Tibial nerve (tissue), 4 donors: ENCODE results near the gene SART3. TPM values are rescaled to one million over a fixed set of nuclear protein-coding genes. Genes with fewer than 3 reads are reported as not detected.

Experiments
- DNase-seq, 2 donors: peaks; one replicate each; pipeline ENCODE4 v3.0.0-alpha.2; 2019; ENCODE audit warnings: low spot score in 2 of 2
- H3K27ac ChIP-seq, 4 donors: fragments of 200-600 bp; sonication (generic) in 3 of 4; one replicate each; pipeline ENCODE4 v1.5.1; 2017 to 2019; ENCODE audit warnings: mild to moderate bottlenecking in 1 of 4
- H3K27me3 ChIP-seq, 2 donors: fragments of 200-600 bp; sonication (generic) in 1 of 2; one replicate each; pipeline versions ENCODE4 v1.5.1 to v1.6.0; 2017 to 2019
- H3K36me3 ChIP-seq, 3 donors: fragments of 200-600 bp; sonication (generic); one replicate each; pipeline ENCODE4 v1.5.1; 2018 to 2019
- H3K4me1 ChIP-seq, 4 donors: fragments of 200-600 bp; sonication (generic) in 3 of 4; one replicate each; pipeline ENCODE4 v1.5.1; 2017 to 2019
- H3K4me3 ChIP-seq, 4 donors: fragments of 200-600 bp; sonication (generic) in 3 of 4; one replicate each; pipeline ENCODE4 v1.5.1; 2017 to 2019; ENCODE audit warnings: mild to moderate bottlenecking in 1 of 4, moderate library complexity in 1 of 4
- H3K9me3 ChIP-seq, 4 donors: fragments of 200-600 bp; sonication (generic) in 3 of 4; one replicate each; pipeline ENCODE4 v1.5.1; 2017 to 2019
- EP300 ChIP-seq, 2 donors: sonication (generic); formaldehyde crosslinking; IDR thresholded peaks; one replicate each; pipeline ENCODE4 v1.6.1; 2017; ENCODE audit warnings: antibody characterized with exemption in 2 of 2, mild to moderate bottlenecking in 1 of 2
- POLR2A ChIP-seq, 2 donors: fragments of 450-650 bp; IDR thresholded peaks; one replicate each; pipeline ENCODE4 v1.6.1; 2017; ENCODE audit warnings: antibody characterized with exemption in 2 of 2, mild to moderate bottlenecking in 2 of 2, moderate library complexity in 2 of 2
- WGBS, 2 donors: methylation state at CpG; one replicate each; pipeline ENCODE4 v1.1.5; 2018; 5-methylcytosine and 5-hydroxymethylcytosine counted together
- total RNA-seq, 4 donors: library from RNA; depleted of rRNA; stranded (reverse); fragments of >200 nt; gene quantifications; one replicate each; pipeline ENCODE4 v1.1.0, GENCODE V29; 2016
- TF ChIP-seq, protein P1 (sequence below), 5 experiments: fragments of 200-600 bp in 3 of 5; fragments of 450-650 bp in 2 of 5; sonication (generic) in 3 of 5; IDR thresholded peaks; one replicate each; pipeline ENCODE4 v1.5.1; 2016 to 2019; ENCODE audit warnings: antibody characterized with exemption in 5 of 5, mild to moderate bottlenecking in 3 of 5, moderate library complexity in 2 of 5

SART3 gene
- total RNA-seq, 4 donors from 2014 or later = 51.3 to 70.1 (median 63.4) TPM

DNA sequence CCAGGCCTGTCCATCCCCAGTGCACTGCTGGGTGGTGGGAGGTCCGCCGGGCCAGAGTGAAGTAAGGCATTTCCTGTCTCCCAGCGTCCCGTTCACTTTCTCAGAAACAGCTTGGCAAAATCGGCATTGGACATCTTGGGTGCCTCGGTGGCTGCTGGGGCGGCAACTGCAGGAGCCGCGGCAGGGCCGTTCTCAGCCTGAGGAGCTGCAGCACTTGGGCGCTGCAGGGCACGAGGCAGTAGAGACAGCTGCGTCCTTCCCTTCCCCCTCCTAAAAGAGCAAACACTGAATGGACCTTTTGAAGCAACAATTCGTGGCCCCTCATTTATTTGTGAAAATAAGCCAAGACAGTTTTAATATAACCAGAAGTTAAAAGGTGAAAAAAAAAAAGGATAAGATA is 37.6 kb downstream of the SART3 start:
- Histone ChIP-seq H3K36me3 (peaks cover 10 to 100% (median 44%) of the 10 kb centered on the region in 3 donors), H3K4me1 (no peaks in the 10 kb centered on the region), H3K4me3 (no peak overlapping the region), H3K9me3 (no peaks in the 10 kb centered on the region), H3K27me3 (no peaks in the 10 kb centered on the region), H3K27ac (no peak overlapping the region)
- no peak for DNase-seq
- no peak for TF ChIP-seq POLR2A (IDR thresholded peaks at IDR 0.05)
- TF ChIP-seq, protein P1, sequence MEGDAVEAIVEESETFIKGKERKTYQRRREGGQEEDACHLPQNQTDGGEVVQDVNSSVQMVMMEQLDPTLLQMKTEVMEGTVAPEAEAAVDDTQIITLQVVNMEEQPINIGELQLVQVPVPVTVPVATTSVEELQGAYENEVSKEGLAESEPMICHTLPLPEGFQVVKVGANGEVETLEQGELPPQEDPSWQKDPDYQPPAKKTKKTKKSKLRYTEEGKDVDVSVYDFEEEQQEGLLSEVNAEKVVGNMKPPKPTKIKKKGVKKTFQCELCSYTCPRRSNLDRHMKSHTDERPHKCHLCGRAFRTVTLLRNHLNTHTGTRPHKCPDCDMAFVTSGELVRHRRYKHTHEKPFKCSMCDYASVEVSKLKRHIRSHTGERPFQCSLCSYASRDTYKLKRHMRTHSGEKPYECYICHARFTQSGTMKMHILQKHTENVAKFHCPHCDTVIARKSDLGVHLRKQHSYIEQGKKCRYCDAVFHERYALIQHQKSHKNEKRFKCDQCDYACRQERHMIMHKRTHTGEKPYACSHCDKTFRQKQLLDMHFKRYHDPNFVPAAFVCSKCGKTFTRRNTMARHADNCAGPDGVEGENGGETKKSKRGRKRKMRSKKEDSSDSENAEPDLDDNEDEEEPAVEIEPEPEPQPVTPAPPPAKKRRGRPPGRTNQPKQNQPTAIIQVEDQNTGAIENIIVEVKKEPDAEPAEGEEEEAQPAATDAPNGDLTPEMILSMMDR (IDR thresholded peaks at IDR 0.05) = no peak
- WGBS, 2 donors = 75 to 81% methylated on average over 14 of the region's 14 CpGs

DNA sequence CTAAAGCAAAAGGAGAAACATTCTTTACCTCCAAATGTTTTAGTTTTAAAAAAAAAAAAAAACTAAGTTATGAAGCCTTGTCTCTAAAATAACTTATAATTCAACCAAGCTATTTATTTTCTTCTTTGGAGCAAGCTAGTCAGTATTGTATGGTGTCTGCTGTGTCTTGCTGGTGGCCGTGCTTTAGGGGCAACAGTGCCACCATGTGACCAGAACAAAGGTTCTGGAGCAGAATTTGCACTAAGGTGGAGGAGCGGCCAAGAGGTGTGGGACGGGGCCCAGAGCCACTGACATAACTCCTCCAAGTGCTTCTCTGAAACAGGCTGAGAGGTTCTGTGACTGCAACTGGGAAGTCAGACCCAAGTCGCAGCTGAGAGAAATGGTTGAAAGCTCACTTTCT is 41.4 kb downstream of the SART3 start:
- H3K36me3 ChIP-seq = peaks cover 7 to 72% (median 27%) of the 10 kb centered on the region in 3 donors
- H3K27ac ChIP-seq = no peak overlapping the region
- no peak overlapping the region for H3K4me3 ChIP-seq
- no peaks in the 10 kb centered on the region for H3K9me3 ChIP-seq
- H3K27me3 ChIP-seq = no peaks in the 10 kb centered on the region
- no peak for TF ChIP-seq POLR2A (IDR thresholded peaks at IDR 0.05)
- no peak for TF ChIP-seq EP300 (IDR thresholded peaks at IDR 0.05)
- TF ChIP-seq, protein P1 (IDR thresholded peaks at IDR 0.05) = no peak
- no peak for DNase-seq
- 48 to 73% methylated on average over 4 of the region's 4 CpGs for WGBS, 2 donors
- H3K4me1 ChIP-seq = peaks cover 0 to 19% (median 9%) of the 10 kb centered on the region in 4 donors

DNA sequence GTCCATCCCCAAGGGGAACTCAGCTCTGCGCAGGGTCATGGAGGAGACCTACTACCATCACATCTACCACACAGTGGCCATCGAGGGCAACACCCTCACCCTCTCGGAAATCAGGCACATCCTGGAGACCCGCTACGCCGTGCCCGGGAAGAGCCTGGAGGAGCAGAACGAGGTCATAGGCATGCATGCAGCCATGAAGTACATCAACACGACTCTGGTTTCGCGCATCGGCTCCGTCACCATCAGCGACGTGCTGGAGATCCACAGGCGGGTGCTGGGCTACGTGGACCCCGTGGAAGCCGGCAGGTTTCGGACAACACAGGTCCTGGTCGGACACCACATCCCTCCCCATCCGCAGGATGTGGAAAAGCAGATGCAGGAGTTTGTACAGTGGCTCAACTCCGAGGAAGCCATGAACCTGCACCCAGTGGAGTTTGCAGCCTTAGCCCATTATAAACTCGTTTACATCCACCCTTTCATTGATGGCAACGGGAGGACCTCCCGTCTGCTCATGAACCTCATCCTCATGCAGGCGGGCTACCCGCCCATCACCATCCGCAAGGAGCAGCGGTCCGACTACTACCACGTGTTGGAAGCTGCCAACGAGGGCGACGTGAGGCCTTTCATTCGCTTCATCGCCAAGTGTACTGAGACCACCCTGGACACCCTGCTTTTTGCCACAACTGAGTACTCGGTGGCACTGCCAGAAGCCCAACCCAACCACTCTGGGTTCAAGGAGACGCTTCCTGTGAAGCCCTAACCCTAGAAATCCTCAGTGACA is 42.1 kb downstream of the SART3 start:
- WGBS, 2 donors = 90 to 92% methylated on average over 39 of the region's 39 CpGs
- DNase-seq = no peak
- Histone ChIP-seq H3K9me3 (no peaks in the 10 kb centered on the region), H3K4me3 (no peak overlapping the region), H3K4me1 (peaks cover 0 to 22% (median 9%) of the 10 kb centered on the region in 4 donors), H3K27me3 (no peaks in the 10 kb centered on the region), H3K36me3 (peaks cover 7 to 66% (median 20%) of the 10 kb centered on the region in 3 donors), H3K27ac (no peak overlapping the region)
- TF ChIP-seq, protein P1 (IDR thresholded peaks at IDR 0.05) = no peak
- TF ChIP-seq EP300 (IDR thresholded peaks at IDR 0.05) (no peak), POLR2A (IDR thresholded peaks at IDR 0.05) (no peak)

DNA sequence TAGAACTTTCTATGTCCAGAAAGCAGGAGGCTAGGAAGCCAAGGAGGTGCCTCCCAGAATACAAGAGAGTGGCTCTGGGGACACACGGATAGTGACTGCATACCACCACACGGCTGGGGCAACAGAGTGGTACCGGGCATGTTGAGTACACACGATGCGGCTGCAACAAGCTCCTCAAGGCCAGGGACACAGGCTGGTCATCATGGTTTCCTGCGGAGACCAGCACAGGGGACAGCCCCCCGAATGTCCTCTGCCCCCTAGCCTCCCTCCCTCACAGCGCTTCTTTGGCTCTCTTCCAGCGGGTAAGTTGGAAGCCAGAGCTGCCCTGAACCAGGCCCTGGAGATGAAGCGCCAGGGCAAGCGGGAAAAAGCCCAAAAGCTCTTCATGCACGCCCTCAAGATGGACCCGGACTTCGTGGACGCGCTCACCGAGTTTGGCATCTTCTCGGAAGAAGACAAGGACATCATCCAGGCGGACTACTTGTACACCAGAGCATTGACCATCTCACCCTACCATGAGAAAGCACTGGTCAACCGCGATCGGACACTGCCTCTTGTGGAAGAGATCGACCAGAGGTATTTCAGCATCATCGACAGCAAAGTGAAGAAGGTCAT is 42.8 kb downstream of the SART3 start:
- 94 to 97% methylated on average over 19 to 24 of the region's 24 CpGs for WGBS, 2 donors
- Histone ChIP-seq H3K4me1 (peaks cover 0 to 22% (median 9%) of the 10 kb centered on the region in 4 donors), H3K4me3 (no peak overlapping the region), H3K9me3 (no peaks in the 10 kb centered on the region), H3K36me3 (peaks cover 3 to 59% (median 14%) of the 10 kb centered on the region in 3 donors), H3K27ac (no peak overlapping the region), H3K27me3 (no peaks in the 10 kb centered on the region)
- TF ChIP-seq POLR2A (IDR thresholded peaks at IDR 0.05) = no peak
- no peak for TF ChIP-seq EP300 (IDR thresholded peaks at IDR 0.05)
- TF ChIP-seq, protein P1 (IDR thresholded peaks at IDR 0.05) = no peak
- DNase-seq = no peak
